ENCODE results near the gene NCK2. TPM values are rescaled to one million over a fixed set of nuclear protein-coding genes. Genes with fewer than 3 reads are reported as not detected.

Gene NCK2
- total RNA-seq, 4 donors from 2014 or later: 55.4 to 90.5 (median 62.5) TPM

GRCh38 chr2:105779394-105779793 lies 34.7 kb downstream of the NCK2 start:
- no peaks in the 10 kb centered on the region for H3K9me3 ChIP-seq
- intact Hi-C loops (cut with DNase I): no loop called here
- WGBS, 2 donors: 38 to 59% methylated on average over 5 of the region's 5 CpGs
- H3K27ac ChIP-seq: no peak overlapping the region
- peaks cover 0 to 35% (median 0%) of the 10 kb centered on the region in 3 donors for H3K36me3 ChIP-seq
- H3K4me1 ChIP-seq: peaks cover 14 to 94% (median 35%) of the 10 kb centered on the region in 3 donors
- H3K4me3 ChIP-seq: no peak overlapping the region
- no peak for TF ChIP-seq POLR2A (IDR thresholded peaks at IDR 0.05)
- TF ChIP-seq CTCF (IDR thresholded peaks at IDR 0.05): peak in 1 of 6 experiments; percentile 7
- no peaks in the 10 kb centered on the region for H3K27me3 ChIP-seq
- no peak for DNase-seq

DNA sequence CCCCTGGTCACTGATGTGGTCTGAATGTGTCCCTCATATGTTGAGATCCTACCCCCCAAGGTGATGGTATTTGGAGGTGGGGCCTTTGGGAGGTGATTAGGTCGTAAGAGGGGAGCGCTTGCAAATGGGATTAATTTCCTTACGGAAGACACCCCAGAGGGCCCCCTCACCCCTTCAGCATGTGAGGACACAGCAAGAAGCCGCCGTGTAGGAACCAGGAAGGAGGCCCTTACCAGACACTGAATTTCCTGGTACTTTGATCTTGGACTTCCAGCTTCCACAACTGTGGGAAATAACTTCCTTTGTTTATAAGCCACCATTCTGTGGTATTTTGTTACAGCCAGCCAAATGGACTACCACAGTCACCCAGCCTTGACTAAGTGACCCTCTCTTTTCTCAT lies 35.9 kb downstream of the NCK2 start:
- Histone ChIP-seq H3K9me3 (no peaks in the 10 kb centered on the region), H3K36me3 (peaks cover 0 to 47% (median 0%) of the 10 kb centered on the region in 3 donors), H3K4me1 (peaks cover 11 to 87% (median 33%) of the 10 kb centered on the region in 3 donors), H3K27ac (peak overlapping the region in 1 of 4 donors; percentile 12), H3K27me3 (no peaks in the 10 kb centered on the region), H3K4me3 (no peak overlapping the region)
- no peak for DNase-seq
- no peak for TF ChIP-seq CTCF (IDR thresholded peaks at IDR 0.05)
- TF ChIP-seq POLR2A (IDR thresholded peaks at IDR 0.05): no peak
- 51 to 77% methylated on average over 4 of the region's 5 CpGs for WGBS, 2 donors
- intact Hi-C loops (cut with DNase I): no loop called here

DNA sequence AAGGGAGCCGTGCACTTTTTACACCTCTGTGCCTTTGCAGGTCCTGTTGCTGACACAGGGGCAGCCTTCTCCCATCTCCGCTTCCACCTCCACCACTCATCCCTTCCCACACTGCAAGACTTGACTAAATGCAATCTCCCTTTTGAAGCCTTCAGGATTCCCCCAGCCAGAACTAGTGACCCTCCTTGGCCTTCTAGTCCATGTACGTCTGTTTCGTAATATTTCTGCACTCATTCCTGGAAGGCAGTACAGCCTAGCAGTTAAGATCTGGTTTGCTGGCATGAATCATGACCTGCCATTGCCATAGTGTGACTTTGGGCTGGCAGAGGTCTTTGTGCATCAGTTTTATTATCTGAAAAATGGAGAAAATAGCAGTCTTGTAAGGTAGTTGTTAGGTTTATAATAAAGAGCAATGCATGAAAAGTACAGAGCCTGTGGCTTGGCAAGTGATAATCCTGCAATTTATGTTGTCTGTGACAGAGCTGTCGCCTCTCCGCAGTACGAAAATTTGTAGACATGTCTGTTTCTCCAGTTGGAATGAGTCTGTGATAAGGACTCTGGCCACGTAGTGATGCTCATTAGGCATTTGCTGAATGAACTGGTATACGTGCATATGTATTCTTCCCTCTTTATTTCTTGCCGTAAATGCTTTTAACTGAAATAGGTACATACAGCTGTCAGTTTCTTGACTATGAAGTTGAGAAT lies 36.7 kb downstream of the NCK2 start:
- H3K27ac ChIP-seq: no peak overlapping the region
- intact Hi-C loops (cut with DNase I): no loop called here
- H3K4me1 ChIP-seq: peaks cover 6 to 87% (median 30%) of the 10 kb centered on the region in 3 donors
- peaks cover 0 to 47% (median 0%) of the 10 kb centered on the region in 3 donors for H3K36me3 ChIP-seq
- no peak for DNase-seq
- no peaks in the 10 kb centered on the region for H3K27me3 ChIP-seq
- WGBS, 2 donors: 78 to 82% methylated on average over 10 of the region's 10 CpGs
- no peaks in the 10 kb centered on the region for H3K9me3 ChIP-seq
- TF ChIP-seq CTCF (IDR thresholded peaks at IDR 0.05): no peak
- no peak for TF ChIP-seq POLR2A (IDR thresholded peaks at IDR 0.05)
- H3K4me3 ChIP-seq: no peak overlapping the region

DNA sequence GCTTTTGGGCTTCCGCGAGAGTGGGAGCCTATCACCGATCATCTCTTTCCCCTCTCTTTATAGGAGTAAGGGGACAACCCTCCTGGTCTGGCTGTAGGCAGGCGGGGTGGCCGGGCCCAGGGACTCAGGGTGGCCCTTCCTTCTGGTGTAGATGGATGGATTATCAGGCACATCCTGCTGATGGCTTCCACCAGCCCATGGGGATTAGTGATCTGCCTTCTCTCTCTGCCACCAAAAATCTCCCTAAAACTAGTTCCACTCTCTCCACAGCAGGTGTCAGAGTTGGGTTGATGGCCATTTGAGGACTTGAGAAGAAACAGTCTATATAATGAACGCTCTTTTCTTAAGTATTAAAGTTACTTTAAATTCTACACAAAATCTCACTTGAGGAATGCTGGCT lies 37.4 kb downstream of the NCK2 start:
- Histone ChIP-seq H3K36me3 (peaks cover 0 to 44% (median 0%) of the 10 kb centered on the region in 3 donors), H3K4me1 (peaks cover 8 to 87% (median 25%) of the 10 kb centered on the region in 3 donors), H3K4me3 (no peak overlapping the region), H3K27me3 (no peaks in the 10 kb centered on the region), H3K27ac (no peak overlapping the region), H3K9me3 (no peaks in the 10 kb centered on the region)
- 74 to 90% methylated on average over 3 to 6 of the region's 6 CpGs for WGBS, 2 donors
- intact Hi-C loops (cut with DNase I): no loop called here
- no peak for DNase-seq
- TF ChIP-seq POLR2A (IDR thresholded peaks at IDR 0.05) (no peak), CTCF (IDR thresholded peaks at IDR 0.05) (peak in 1 of 6 experiments; percentile 12)

- intact Hi-C loops (cut with DNase I): no loop called here
- Histone ChIP-seq H3K36me3 (peaks cover 0 to 38% (median 0%) of the 10 kb centered on the region in 3 donors), H3K9me3 (no peaks in the 10 kb centered on the region), H3K27me3 (no peaks in the 10 kb centered on the region), H3K4me3 (no peak overlapping the region), H3K4me1 (peaks cover 13 to 87% (median 28%) of the 10 kb centered on the region in 3 donors), H3K27ac (no peak overlapping the region)
- TF ChIP-seq POLR2A (IDR thresholded peaks at IDR 0.05): no peak
- 79 to 85% methylated on average over 10 to 12 of the region's 12 CpGs for WGBS, 2 donors
- DNase-seq: no peak
Measured at GRCh38 chr2:105782646-105783045, 37.9 kb downstream of the NCK2 start.

Measured in esophagus squamous epithelium (tissue), 5 donors.